IgD-negative memory B cell (primary cell): Measurements from ENCODE around the gene TBC1D17. TPM values are rescaled to one million over a fixed set of nuclear protein-coding genes. Genes with fewer than 3 reads are reported as not detected.
A peak's percentile ranks its signal among the peaks of the same experiment; 100 is the strongest.

Experiments
- H3K27ac Mint-ChIP-seq, 3 donors: one replicate each; pipeline ENCODE4 v1.8.0; 2020 to 2022; ENCODE audit warnings: mild to moderate bottlenecking in 3 of 3, mixed read lengths in 3 of 3, moderate library complexity in 1 of 3
- H3K27me3 Mint-ChIP-seq: one replicate; pipeline ENCODE4 v1.8.0; 2021; ENCODE audit warnings: mixed read lengths
- H3K36me3 Mint-ChIP-seq: one replicate; pipeline ENCODE4 v1.8.0; 2020; ENCODE audit warnings: mild to moderate bottlenecking, mixed read lengths
- H3K4me1 Mint-ChIP-seq, 3 donors: one replicate each; pipeline ENCODE4 v1.8.0; 2020 to 2022; ENCODE audit warnings: mixed read lengths in 3 of 3, mild to moderate bottlenecking in 1 of 3
- H3K4me3 Mint-ChIP-seq, 4 donors: one replicate each; pipeline ENCODE4 v1.8.0; 2020 to 2022; ENCODE audit warnings: mild to moderate bottlenecking in 4 of 4, mixed read lengths in 4 of 4, moderate library complexity in 3 of 4
- H3K9me3 Mint-ChIP-seq, 3 donors: one replicate each; pipeline ENCODE4 v1.8.0; 2020 to 2021; ENCODE audit warnings: mixed read lengths in 3 of 3, mild to moderate bottlenecking in 1 of 3
- polyA plus RNA-seq: library from polyadenylated mRNA; unstranded; fragments of 300-500 nt; fragmentation: Illumina TruSeq; gene quantifications from one replicate; pipeline ENCODE4 v1.2.3, GENCODE V29; 2021

Gene TBC1D17
- polyA plus RNA-seq, 1 donor from 2014 or later: 19.1 TPM

- Mint-ChIP-seq H3K4me1 (peaks cover 7 to 23% (median 11%) of the 10 kb centered on the region in 3 donors), H3K36me3 (peaks cover 8% of the 10 kb centered on the region), H3K27ac (peak overlapping the region in 1 of 3 donors; percentile 4), H3K9me3 (no peaks in the 10 kb centered on the region), H3K4me3 (peak overlapping the region in 1 of 4 donors; percentile 28), H3K27me3 (no peaks in the 10 kb centered on the region)
Observed at GRCh38 chr19:49862391-49863253, 14.9 kb upstream of the TBC1D17 start.

DNA sequence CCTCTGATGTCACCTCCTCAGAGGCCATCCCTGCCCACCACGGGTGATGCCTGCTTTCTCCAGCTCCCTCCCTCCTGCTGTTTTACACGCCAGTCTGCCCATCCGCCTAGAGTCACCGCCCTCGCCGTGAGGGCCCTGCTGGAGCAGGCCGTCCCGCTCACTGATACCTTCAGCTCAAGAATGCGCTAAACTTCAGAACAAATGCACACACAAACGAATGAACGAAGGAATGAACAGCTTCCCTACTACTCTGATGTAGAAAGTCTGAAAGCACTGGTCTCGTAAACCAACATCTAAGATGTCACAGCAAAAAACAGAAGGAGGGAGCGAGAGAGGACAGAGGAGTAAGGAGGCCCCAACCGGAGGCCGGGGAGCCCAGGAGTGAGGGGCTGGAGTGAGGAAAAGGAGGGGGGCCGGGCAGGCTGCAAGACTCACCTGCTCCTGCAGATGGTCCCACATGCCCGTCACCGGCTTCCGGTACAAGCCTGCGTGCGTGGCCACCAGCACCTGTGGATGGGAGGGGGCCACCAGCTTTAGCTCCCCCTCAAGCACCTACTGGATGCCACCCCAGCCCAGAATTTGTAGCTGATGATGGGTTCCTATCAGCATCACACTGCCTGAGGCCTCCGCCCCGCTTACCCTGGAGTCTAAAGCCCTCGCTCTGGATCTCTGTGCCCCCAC is 14.1 kb upstream of the TBC1D17 start:
- Mint-ChIP-seq H3K27me3 (no peaks in the 10 kb centered on the region), H3K9me3 (no peaks in the 10 kb centered on the region), H3K27ac (peak overlapping the region in 2 of 3 donors; percentile 4 to 71), H3K36me3 (peaks cover 8% of the 10 kb centered on the region), H3K4me1 (peaks cover 11 to 25% (median 16%) of the 10 kb centered on the region in 3 donors), H3K4me3 (peak overlapping the region in 1 of 4 donors; percentile 28)

- Mint-ChIP-seq H3K27ac (peak overlapping the region in 2 of 3 donors; percentile 18 to 80), H3K36me3 (peaks cover 8% of the 10 kb centered on the region), H3K27me3 (no peaks in the 10 kb centered on the region), H3K9me3 (no peaks in the 10 kb centered on the region), H3K4me3 (no peak overlapping the region), H3K4me1 (peaks cover 11 to 27% (median 16%) of the 10 kb centered on the region in 3 donors)
Observed at GRCh38 chr19:49863935-49864320, 13.6 kb upstream of the TBC1D17 start.

DNA sequence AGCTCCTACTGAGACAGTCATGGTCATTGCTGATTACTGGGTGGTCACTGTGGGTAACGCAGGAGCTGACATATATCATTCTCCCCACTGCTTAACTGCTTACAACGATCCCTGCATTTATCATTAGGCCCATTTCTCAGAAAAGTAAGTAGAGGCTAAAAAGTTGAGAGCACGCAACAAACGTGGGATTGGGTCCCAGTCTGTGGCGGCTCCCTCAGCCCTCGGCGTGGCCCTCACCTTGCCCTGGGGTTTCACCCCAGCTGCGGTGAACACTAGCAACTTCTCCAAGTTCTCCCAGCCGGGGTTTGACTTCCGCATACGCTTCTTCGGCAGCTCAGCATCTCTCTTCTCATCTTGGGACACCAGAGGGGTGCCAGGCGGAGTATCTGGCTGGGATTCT is 12.6 kb upstream of the TBC1D17 start:
- no peaks in the 10 kb centered on the region for H3K9me3 Mint-ChIP-seq
- H3K27ac Mint-ChIP-seq: peak overlapping the region in 2 of 3 donors; percentile 18 to 71
- H3K4me3 Mint-ChIP-seq: no peak overlapping the region
- H3K4me1 Mint-ChIP-seq: peaks cover 11 to 27% (median 16%) of the 10 kb centered on the region in 3 donors
- H3K36me3 Mint-ChIP-seq: peaks cover 8% of the 10 kb centered on the region
- no peaks in the 10 kb centered on the region for H3K27me3 Mint-ChIP-seq

DNA sequence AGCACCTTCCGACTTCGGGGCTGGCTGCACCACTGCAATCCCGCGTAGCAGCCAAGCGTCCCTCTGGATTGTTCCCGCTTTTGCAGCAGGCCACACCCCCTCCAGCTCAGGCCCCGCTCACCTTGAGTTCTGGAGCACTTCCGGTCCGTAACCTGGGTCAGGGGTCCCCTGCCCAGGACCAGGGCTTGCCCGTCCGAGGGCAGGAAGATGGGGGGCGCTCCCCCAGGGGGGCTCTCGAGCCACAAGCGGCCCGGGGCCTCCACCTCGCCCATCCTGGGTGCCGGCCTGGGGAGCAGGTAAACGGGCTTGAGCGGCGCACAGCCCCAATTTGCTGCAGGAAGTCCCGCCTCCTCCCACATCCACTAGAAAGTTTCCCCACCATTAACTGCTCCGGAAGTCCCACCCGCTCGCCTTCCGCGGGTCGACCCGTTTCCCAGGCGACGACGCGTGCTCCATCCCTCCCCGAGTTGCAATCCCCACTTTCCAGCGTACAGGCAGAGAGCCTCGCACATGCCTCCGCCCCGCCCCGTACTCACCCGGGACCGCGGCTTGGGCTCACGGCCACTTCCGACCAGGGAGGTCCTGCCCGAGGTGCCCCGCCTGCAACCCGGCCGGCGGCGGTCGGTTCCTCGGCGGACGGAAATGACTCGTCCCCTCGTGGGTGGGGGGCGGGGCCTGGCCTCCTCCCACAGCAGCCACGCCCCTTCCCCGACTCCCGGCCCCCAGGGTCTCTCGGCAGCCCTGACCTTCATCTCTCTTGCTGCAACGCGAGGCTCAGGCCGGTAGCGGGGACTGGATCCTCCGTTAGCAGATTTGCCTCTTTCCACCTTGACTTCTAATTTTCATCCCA is 10.3 kb upstream of the TBC1D17 start, which contains the start of gene PNKP:
Gene PNKP, minus strand, starts transcription at position 644 of the 850 bp plus-strand sequence. Its CDS starts 372 bp downstream, at position 272.
- H3K27me3 Mint-ChIP-seq: no peaks in the 10 kb centered on the region
- peaks cover 5% of the 10 kb centered on the region for H3K36me3 Mint-ChIP-seq
- peaks cover 11 to 37% (median 16%) of the 10 kb centered on the region in 3 donors for H3K4me1 Mint-ChIP-seq
- peak within 1 kb of the TSS in 2 of 4 donors; percentile 97 to 100 for H3K4me3 Mint-ChIP-seq
- peak within 1 kb of the TSS in 2 of 3 donors; percentile 92 to 94 for H3K27ac Mint-ChIP-seq
- no peaks in the 10 kb centered on the region for H3K9me3 Mint-ChIP-seq

DNA sequence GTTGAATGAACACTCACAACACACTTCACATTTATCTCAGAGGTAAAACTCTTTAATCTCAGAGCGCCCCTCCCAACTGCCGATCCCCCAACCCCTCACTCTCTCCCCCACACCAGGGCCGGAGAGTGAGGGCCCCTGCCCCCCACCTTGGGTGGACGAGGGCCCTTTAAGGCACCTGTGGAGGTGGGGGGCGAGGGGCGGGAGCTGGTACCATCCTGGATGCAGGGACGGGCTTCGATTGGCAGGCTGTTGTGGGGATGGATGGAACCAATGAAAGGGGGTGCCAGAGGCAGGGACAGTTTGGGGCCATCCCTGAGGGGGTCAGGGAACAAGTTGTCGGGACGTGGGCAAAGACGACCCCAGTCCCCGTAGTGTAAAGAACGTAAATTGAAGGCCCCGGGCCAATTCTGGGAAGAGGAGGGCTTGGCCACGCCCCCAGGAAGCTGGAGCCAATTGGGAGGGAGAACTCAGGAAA is 8.5 kb upstream of the TBC1D17 start:
- Mint-ChIP-seq H3K4me1 (peaks cover 11 to 34% (median 14%) of the 10 kb centered on the region in 3 donors), H3K9me3 (no peaks in the 10 kb centered on the region), H3K27me3 (no peaks in the 10 kb centered on the region), H3K4me3 (no peak overlapping the region), H3K36me3 (no peaks in the 10 kb centered on the region), H3K27ac (no peak overlapping the region)

DNA sequence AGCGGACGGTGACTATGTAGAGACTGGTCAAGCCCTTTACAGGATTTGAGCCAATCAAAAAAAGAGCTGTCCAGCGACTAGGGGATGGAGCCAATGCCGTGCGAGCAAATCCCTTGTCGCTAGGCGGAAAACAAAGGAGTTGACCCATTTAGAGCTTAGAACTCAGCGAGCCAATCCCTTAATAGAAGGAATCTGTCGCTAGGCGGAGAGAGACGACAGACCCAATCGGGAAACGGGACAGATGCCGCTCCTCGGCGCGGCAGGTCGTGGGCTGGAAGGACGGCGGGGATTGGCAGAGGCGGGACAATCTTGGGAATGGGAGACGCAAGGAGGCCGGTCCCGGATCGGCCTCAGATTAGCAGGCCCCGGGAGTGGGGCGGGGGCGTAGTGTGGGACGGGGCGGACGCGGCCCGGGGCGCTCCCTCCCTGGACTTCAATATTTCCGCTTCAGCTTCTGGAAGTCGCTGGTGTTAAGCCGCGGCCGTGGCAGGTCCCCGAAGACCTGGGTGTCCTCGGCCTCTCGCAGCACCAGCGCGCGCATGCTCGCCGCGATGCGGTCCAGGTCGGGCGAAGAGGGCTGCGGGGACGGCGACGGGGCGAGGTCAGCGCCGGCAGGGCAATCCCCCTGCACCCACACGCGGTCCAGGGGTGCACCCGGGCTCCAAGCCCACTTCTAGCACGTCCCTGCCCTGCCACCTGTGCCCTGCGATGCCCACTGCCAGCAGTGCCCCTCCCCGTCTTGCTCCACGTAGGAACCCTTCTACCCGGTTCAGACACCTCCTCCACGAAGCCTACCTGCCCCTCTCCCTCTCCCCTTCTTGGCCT is 7.8 kb upstream of the TBC1D17 start:
- Mint-ChIP-seq H3K27ac (peak overlapping the region in 2 of 3 donors; percentile 36 to 39), H3K4me1 (peaks cover 11 to 34% (median 11%) of the 10 kb centered on the region in 3 donors), H3K4me3 (peak overlapping the region in 3 of 4 donors; percentile 69 to 92 (median 90)), H3K9me3 (no peaks in the 10 kb centered on the region), H3K27me3 (no peaks in the 10 kb centered on the region), H3K36me3 (no peaks in the 10 kb centered on the region)

GRCh38 chr19:49870309-49870901 is 7.1 kb upstream of the TBC1D17 start:
- peak overlapping the region in 3 of 4 donors; percentile 69 to 92 (median 90) for H3K4me3 Mint-ChIP-seq
- no peaks in the 10 kb centered on the region for H3K9me3 Mint-ChIP-seq
- peaks cover 8 to 36% (median 11%) of the 10 kb centered on the region in 3 donors for H3K4me1 Mint-ChIP-seq
- H3K36me3 Mint-ChIP-seq: no peaks in the 10 kb centered on the region
- peak overlapping the region in 2 of 3 donors; percentile 36 to 90 for H3K27ac Mint-ChIP-seq
- no peaks in the 10 kb centered on the region for H3K27me3 Mint-ChIP-seq

DNA sequence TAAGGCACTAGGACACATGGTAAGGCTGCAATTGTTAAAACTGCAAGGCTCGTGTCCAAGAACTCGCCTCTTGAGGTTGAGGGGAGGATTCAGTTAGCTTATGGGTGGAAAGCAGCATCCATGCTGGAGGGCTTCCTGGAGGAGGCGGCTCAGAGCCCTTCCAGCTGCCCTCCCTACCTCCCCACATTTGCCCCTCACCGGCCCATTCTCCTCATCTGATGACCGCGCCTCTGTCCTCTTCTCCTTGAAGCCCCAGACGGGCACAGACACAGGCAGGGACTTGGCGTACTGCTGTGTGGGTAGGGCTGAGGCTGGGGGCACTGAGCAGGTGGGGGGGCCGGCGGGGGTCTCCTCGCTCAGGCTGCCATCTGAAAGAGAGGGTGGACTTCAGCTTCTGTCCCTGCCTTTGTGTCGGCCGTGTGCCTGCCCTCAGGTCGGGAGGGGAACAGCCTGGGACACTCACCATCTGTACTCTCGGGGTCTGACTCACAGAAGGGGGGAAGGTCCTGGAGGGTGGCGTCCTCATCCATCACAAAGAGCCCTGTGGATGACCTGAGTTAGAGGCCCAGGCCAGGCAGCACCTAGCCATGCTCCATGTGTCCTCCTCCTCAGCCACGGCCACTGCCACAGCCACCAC is 6.0 kb upstream of the TBC1D17 start:
- H3K36me3 Mint-ChIP-seq: no peaks in the 10 kb centered on the region
- peak overlapping the region in 1 of 3 donors; percentile 50 for H3K27ac Mint-ChIP-seq
- no peaks in the 10 kb centered on the region for H3K27me3 Mint-ChIP-seq
- no peaks in the 10 kb centered on the region for H3K9me3 Mint-ChIP-seq
- peak overlapping the region in 1 of 4 donors; percentile 69 for H3K4me3 Mint-ChIP-seq
- H3K4me1 Mint-ChIP-seq: peaks cover 7 to 30% (median 11%) of the 10 kb centered on the region in 3 donors

DNA sequence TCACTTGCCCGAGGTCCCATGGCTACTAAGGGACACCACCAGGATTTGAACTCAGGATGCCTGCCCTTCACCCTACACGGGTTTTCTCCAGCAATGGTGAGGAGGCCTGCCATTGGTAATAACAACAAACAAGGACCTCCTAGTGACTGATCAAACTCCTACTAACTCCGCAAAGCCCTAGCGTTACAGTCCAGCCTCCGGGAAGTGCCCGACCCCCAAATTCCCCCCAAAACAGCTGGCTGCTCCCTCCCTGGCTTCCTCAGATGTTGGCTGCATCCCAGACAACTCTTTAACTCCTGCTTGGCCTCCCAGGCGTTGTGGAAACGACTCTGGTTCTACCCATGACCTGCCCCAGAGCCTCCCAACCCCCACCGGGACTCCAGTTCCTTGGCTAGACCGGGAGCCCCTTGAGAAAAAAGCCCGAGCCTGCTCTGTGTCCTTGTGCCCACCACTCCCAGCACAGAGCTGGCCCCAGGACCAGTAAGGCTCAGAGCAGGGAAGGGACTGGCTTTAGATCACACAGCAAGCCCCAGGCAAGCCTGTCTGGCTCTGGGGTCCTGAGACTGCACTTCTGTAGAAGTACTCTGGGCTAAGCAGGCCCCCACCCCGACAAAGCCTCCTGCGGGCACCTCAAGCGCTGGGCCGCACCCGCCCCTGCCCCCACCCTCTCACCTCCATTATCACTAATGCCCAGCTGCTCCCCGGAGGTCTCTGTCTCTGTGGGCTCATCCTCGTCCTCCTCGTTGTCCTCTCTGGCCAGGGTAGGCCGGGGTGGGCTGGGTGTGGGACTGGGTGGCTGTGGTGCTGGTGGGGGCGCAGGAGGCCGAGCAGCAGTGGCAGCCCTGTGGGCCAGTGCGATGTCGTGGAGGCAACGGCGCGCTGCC is 5.0 kb upstream of the TBC1D17 start:
- no peaks in the 10 kb centered on the region for H3K9me3 Mint-ChIP-seq
- H3K4me1 Mint-ChIP-seq: peaks cover 5 to 26% (median 5%) of the 10 kb centered on the region in 3 donors
- H3K27ac Mint-ChIP-seq: no peak overlapping the region
- peak overlapping the region in 2 of 4 donors; percentile 34 to 44 for H3K4me3 Mint-ChIP-seq
- H3K36me3 Mint-ChIP-seq: no peaks in the 10 kb centered on the region
- no peaks in the 10 kb centered on the region for H3K27me3 Mint-ChIP-seq

GRCh38 chr19:49873129-49873521 is 4.4 kb upstream of the TBC1D17 start:
- no peaks in the 10 kb centered on the region for H3K9me3 Mint-ChIP-seq
- peaks cover 2% of the 10 kb centered on the region for H3K27me3 Mint-ChIP-seq
- peaks cover 3 to 25% (median 3%) of the 10 kb centered on the region in 3 donors for H3K4me1 Mint-ChIP-seq
- no peak overlapping the region for H3K4me3 Mint-ChIP-seq
- no peaks in the 10 kb centered on the region for H3K36me3 Mint-ChIP-seq
- no peak overlapping the region for H3K27ac Mint-ChIP-seq

GRCh38 chr19:49873834-49874233 is 3.7 kb upstream of the TBC1D17 start:
- Mint-ChIP-seq H3K36me3 (no peaks in the 10 kb centered on the region), H3K27me3 (peaks cover 2% of the 10 kb centered on the region), H3K4me1 (peaks cover 3 to 27% (median 6%) of the 10 kb centered on the region in 3 donors), H3K27ac (peak overlapping the region in 2 of 3 donors; percentile 23 to 60), H3K9me3 (no peaks in the 10 kb centered on the region), H3K4me3 (no peak overlapping the region)
